ENCODE data around the gene LIPM.
A peak's percentile ranks its signal among the peaks of the same experiment; 100 is the strongest.

Gene LIPM

GRCh38 chr10:88854684-88855083 is 52.2 kb downstream of the LIPM start:
- H3K4me3 ChIP-seq (ENCODE audit: low read depth, low read length) = no peak overlapping the region
- TF ChIP-seq CTCF (IDR thresholded peaks at IDR 0.05; ENCODE audit: control insufficient read depth, extremely low read depth, insufficient read depth) = no peak
- no peak for DNase-seq (ENCODE audit: low read depth)

GRCh38 chr10:88857831-88858230 is 55.3 kb downstream of the LIPM start:
- no peak for DNase-seq (ENCODE audit: low read depth)
- no peak for TF ChIP-seq CTCF (IDR thresholded peaks at IDR 0.05; ENCODE audit: control insufficient read depth, extremely low read depth, insufficient read depth)
- H3K4me3 ChIP-seq (ENCODE audit: low read depth, low read length) = no peak overlapping the region

GRCh38 chr10:88858491-88858890 is 56.0 kb downstream of the LIPM start:
- H3K4me3 ChIP-seq (ENCODE audit: low read depth, low read length) = no peak overlapping the region
- no peak for TF ChIP-seq CTCF (IDR thresholded peaks at IDR 0.05; ENCODE audit: control insufficient read depth, extremely low read depth, insufficient read depth)
- peak; percentile 25 for DNase-seq (ENCODE audit: low read depth)

GRCh38 chr10:88861036-88861435 is 58.5 kb downstream of the LIPM start:
- no peak for TF ChIP-seq CTCF (IDR thresholded peaks at IDR 0.05; ENCODE audit: control insufficient read depth, extremely low read depth, insufficient read depth)
- DNase-seq (ENCODE audit: low read depth) = no peak
- no peak overlapping the region for H3K4me3 ChIP-seq (ENCODE audit: low read depth, low read length)

GRCh38 chr10:88865281-88865876 is 62.8 kb downstream of the LIPM start:
- TF ChIP-seq CTCF (IDR thresholded peaks at IDR 0.05; ENCODE audit: control insufficient read depth, extremely low read depth, insufficient read depth) = peak; percentile 24; the same call in 1 of the 2 replicates
- no peak for DNase-seq (ENCODE audit: low read depth)
- no peak overlapping the region for H3K4me3 ChIP-seq (ENCODE audit: low read depth, low read length)

- no peak overlapping the region for H3K4me3 ChIP-seq (ENCODE audit: low read depth, low read length)
- TF ChIP-seq CTCF (IDR thresholded peaks at IDR 0.05; ENCODE audit: control insufficient read depth, extremely low read depth, insufficient read depth) = no peak
- DNase-seq (ENCODE audit: low read depth) = no peak
Measured at GRCh38 chr10:88866454-88866853, 63.9 kb downstream of the LIPM start.

- no peak for DNase-seq (ENCODE audit: low read depth)
- H3K4me3 ChIP-seq (ENCODE audit: low read depth, low read length) = no peak overlapping the region
- TF ChIP-seq CTCF (IDR thresholded peaks at IDR 0.05; ENCODE audit: control insufficient read depth, extremely low read depth, insufficient read depth) = no peak
Measured at GRCh38 chr10:88870089-88870488, 67.6 kb downstream of the LIPM start.

Data from LNCaP clone FGC (cell line).